H1 (cell line): ENCODE results near the gene NSFL1C. TPM values are rescaled to one million over a fixed set of nuclear protein-coding genes. Genes with fewer than 3 reads are reported as not detected.

Experiments used
- CTCF ChIA-PET: fragments of 300-600 bp; sonication (Branson Sonifier 250); formaldehyde crosslinking; loops from one replicate; lab custom pipeline; 2021; ENCODE audit not compliant: partially characterized antibody; lab: Charles Lee
- POLR2A ChIA-PET: fragments of 300-600 bp; sonication (Branson Sonifier 250); formaldehyde crosslinking; loops from one replicate; lab custom pipeline; 2021; ENCODE audit warnings: inconsistent platforms; ENCODE audit not compliant: partially characterized antibody; lab: Charles Lee
- DNase-seq, 2 experiments: peaks; one replicate each; pipeline versions ENCODE4 v3.0.0 to v3.0.0-alpha.2; 2010 to 2022; ENCODE audit warnings: low spot score in 2 of 2, low read depth in 1 of 2, mixed read lengths in 1 of 2
- FAIRE-seq: peaks from 2 replicates; lab custom pipeline; 2011; peaks lifted over from hg19 to GRCh38; lab: Jason Lieb, UNC
- H2AFZ ChIP-seq: 2 replicates; pipeline ENCODE4 v1.8.1; 2012; ENCODE audit warnings: low read length, inconsistent platforms
- H2AK5ac ChIP-seq: 2 replicates; pipeline ENCODE4 v1.6.1; 2013; ENCODE audit warnings: low read depth, low read length
- H2BK120ac ChIP-seq: replicated peaks from 2 replicates; pipeline ENCODE3; 2013; ENCODE audit warnings: low read depth, low read length, inconsistent platforms
- H2BK12ac ChIP-seq: 2 replicates; pipeline ENCODE4 v1.6.1; 2013; ENCODE audit warnings: low read depth, low read length
- H2BK15ac ChIP-seq: 2 replicates; pipeline ENCODE4 v1.6.1; 2013; ENCODE audit warnings: low read length
- H2BK20ac ChIP-seq: 2 replicates; pipeline ENCODE4 v1.6.1; 2013; ENCODE audit warnings: low read length
- H2BK5ac ChIP-seq: 2 replicates; pipeline ENCODE4 v1.6.1; 2013; ENCODE audit warnings: low read depth, low read length
- H3K14ac ChIP-seq: 2 replicates; pipeline ENCODE4 v1.6.1; 2013; ENCODE audit warnings: inconsistent platforms; ENCODE audit not compliant: insufficient read length
- H3K18ac ChIP-seq: 2 replicates; pipeline ENCODE4 v1.6.1; 2013; ENCODE audit warnings: low read length; ENCODE audit errors: extremely low read depth
- H3K23ac ChIP-seq: 2 replicates; pipeline ENCODE4 v1.6.1; 2013; ENCODE audit warnings: inconsistent platforms; ENCODE audit not compliant: insufficient read length
- H3K23me2 ChIP-seq: 2 replicates; pipeline ENCODE4 v1.6.1; 2013; ENCODE audit warnings: low read depth, low read length
- H3K27ac ChIP-seq: 2 replicates; pipeline ENCODE4 v1.6.1; 2011; ENCODE audit warnings: low read depth, low read length, inconsistent platforms
- H3K27me3 ChIP-seq, 4 experiments: replicated peaks in 1 of 4; 1 replicate in 1 of 4; 2 replicates in 3 of 4; pipeline versions ENCODE4 v1.6.1 to v1.8.1; 2011 to 2013; ENCODE audit warnings: low read length in 3 of 4, mild to moderate bottlenecking in 3 of 4, inconsistent platforms in 2 of 4, mixed read lengths in 2 of 4, moderate library complexity in 1 of 4; ENCODE audit not compliant: control insufficient read depth in 3 of 4, insufficient read depth in 3 of 4; ENCODE audit errors: extremely low read depth in 1 of 4
- H3K36me3 ChIP-seq, 4 experiments: 2 replicates each; pipeline versions ENCODE4 v1.6.1 to v1.8.1; 2011 to 2013; ENCODE audit warnings: mild to moderate bottlenecking in 4 of 4, low read length in 3 of 4, moderate library complexity in 2 of 4, control low read depth in 1 of 4, inconsistent platforms in 1 of 4; ENCODE audit not compliant: insufficient read depth in 4 of 4, control insufficient read depth in 2 of 4
- H3K4ac ChIP-seq: replicated peaks from 2 replicates; pipeline ENCODE3; 2013; ENCODE audit warnings: low read length, low read depth, mixed read lengths, inconsistent platforms; ENCODE audit not compliant: insufficient read length
- H3K4me1 ChIP-seq, 4 experiments: replicated peaks in 1 of 4; 1 replicate in 1 of 4; 2 replicates in 3 of 4; pipeline versions ENCODE4 v1.6.1 to v1.8.1; 2011 to 2013; ENCODE audit warnings: low read length in 3 of 4, inconsistent platforms in 2 of 4, mixed read lengths in 1 of 4; ENCODE audit not compliant: insufficient read depth in 4 of 4, control insufficient read depth in 3 of 4
- H3K4me2 ChIP-seq, 2 experiments: 2 replicates each; pipeline versions ENCODE4 v1.6.1 to v1.8.1; 2011 to 2013; ENCODE audit warnings: low read depth in 2 of 2, low read length in 2 of 2, control low read depth in 1 of 2, inconsistent platforms in 1 of 2, mild to moderate bottlenecking in 1 of 2; ENCODE audit not compliant: insufficient read depth in 1 of 2
- H3K4me3 ChIP-seq, 4 experiments: fragments of 200-600, 300-600 bp in 1 of 4; sonication (generic), shearing (Covaris generic), sonication (Bioruptor Twin) in 1 of 4; 2 replicates each; pipeline versions ENCODE4 v1.5.1 to v1.8.1; 2011 to 2016; ENCODE audit warnings: low read length in 4 of 4, low read depth in 3 of 4, control low read depth in 2 of 4, inconsistent platforms in 2 of 4, mild to moderate bottlenecking in 2 of 4, mixed read lengths in 1 of 4, moderate library complexity in 1 of 4; ENCODE audit not compliant: insufficient read depth in 2 of 4; ENCODE audit errors: extremely low read depth in 1 of 4
- H3K56ac ChIP-seq: replicated peaks from 2 replicates; pipeline ENCODE3; 2013; ENCODE audit warnings: low read depth, mild to moderate bottlenecking, mixed read lengths, low read length, inconsistent platforms; ENCODE audit not compliant: insufficient read length
- H3K79me1 ChIP-seq: 2 replicates; pipeline ENCODE4 v1.6.1; 2013; ENCODE audit warnings: low read depth, low read length, control low read depth
- H3K79me2 ChIP-seq, 2 experiments: 2 replicates each; pipeline versions ENCODE4 v1.6.1 to v1.8.1; 2012 to 2013; ENCODE audit warnings: low read length in 2 of 2, mild to moderate bottlenecking in 2 of 2, inconsistent platforms in 1 of 2; ENCODE audit not compliant: insufficient read depth in 2 of 2, control insufficient read depth in 1 of 2
- H3K9ac ChIP-seq, 4 experiments: replicated peaks in 1 of 4; 1 replicate in 1 of 4; 2 replicates in 3 of 4; pipeline versions ENCODE4 v1.6.1 to v1.8.1; 2011 to 2013; ENCODE audit warnings: low read depth in 3 of 4, low read length in 3 of 4, control low read depth in 2 of 4, mild to moderate bottlenecking in 2 of 4, moderate library complexity in 2 of 4, inconsistent platforms in 1 of 4; ENCODE audit errors: extremely low read depth in 1 of 4
- H3K9me3 ChIP-seq, 2 experiments: 2 replicates each; pipeline versions ENCODE4 v1.6.1 to v1.8.1; 2012 to 2013; ENCODE audit warnings: mild to moderate bottlenecking in 2 of 2, moderate library complexity in 2 of 2, control low read depth in 1 of 2, inconsistent platforms in 1 of 2, low read depth in 1 of 2, low read length in 1 of 2, mixed read lengths in 1 of 2; ENCODE audit not compliant: insufficient read depth in 2 of 2
- H4K20me1 ChIP-seq, 2 experiments: replicated peaks in 1 of 2; 2 replicates each; pipeline versions ENCODE3 to v1.8.1; 2011 to 2013; ENCODE audit warnings: inconsistent platforms in 2 of 2, low read length in 2 of 2, mild to moderate bottlenecking in 1 of 2; ENCODE audit not compliant: insufficient read depth in 2 of 2, control insufficient read depth in 1 of 2
- H4K5ac ChIP-seq: 2 replicates; pipeline ENCODE4 v1.6.1; 2013; ENCODE audit warnings: low read length, low read depth, mixed read lengths, inconsistent platforms; ENCODE audit not compliant: insufficient read length
- H4K8ac ChIP-seq: 2 replicates; pipeline ENCODE4 v1.8.0; 2013; ENCODE audit warnings: mild to moderate bottlenecking, moderate library complexity, low read length, inconsistent platforms; ENCODE audit not compliant: insufficient read depth; ENCODE audit errors: extremely low read depth
- H4K91ac ChIP-seq: replicated peaks from 2 replicates; pipeline ENCODE3; 2013; ENCODE audit warnings: low read length, mixed read lengths, inconsistent platforms; ENCODE audit not compliant: insufficient read length
- EZH2 ChIP-seq: fragments of 200-600 bp; sonication (generic); IDR thresholded peaks from 2 replicates; pipeline ENCODE4 v1.7.1; 2012; ENCODE audit warnings: low read depth, mild to moderate bottlenecking, moderate library complexity, low read length, inconsistent platforms; ENCODE audit not compliant: severe bottlenecking
- HDAC2 ChIP-seq, 2 experiments: fragments of 300-600 bp in 1 of 2; sonication (generic) in 1 of 2; IDR thresholded peaks; 2 replicates each; pipeline ENCODE4 v1.6.1; 2011 to 2012; ENCODE audit warnings: low read depth in 2 of 2, low read length in 2 of 2, mild to moderate bottlenecking in 2 of 2, moderate library complexity in 2 of 2, borderline replicate concordance in 1 of 2, inconsistent platforms in 1 of 2
- KDM1A ChIP-seq: fragments of 200-600, 300-600 bp; sonication (generic); IDR thresholded peaks from 2 replicates; pipeline ENCODE4 v1.7.1; 2016; ENCODE audit warnings: mild to moderate bottlenecking, low read length, borderline replicate concordance
- POLR2A ChIP-seq, 2 experiments: IDR thresholded peaks; 1 replicate in 1 of 2; 2 replicates in 1 of 2; pipeline ENCODE4 v1.6.1; 2011; ENCODE audit warnings: low read depth in 2 of 2, low read length in 2 of 2, mild to moderate bottlenecking in 2 of 2; ENCODE audit errors: control extremely low read depth in 1 of 2
- RBBP5 ChIP-seq: IDR thresholded peaks from 2 replicates; pipeline ENCODE4 v1.7.1; 2012; ENCODE audit warnings: low read depth, mild to moderate bottlenecking, inconsistent platforms, low read length, moderate library complexity, borderline replicate concordance
- SIN3A ChIP-seq, 2 experiments: IDR thresholded peaks in 1 of 2; conservative IDR thresholded peaks in 1 of 2; 2 replicates each; pipeline ENCODE4 v1.6.1; 2011 to 2012; ENCODE audit warnings: low read length in 2 of 2, improper control_type of control experiment in 1 of 2, low read depth in 1 of 2, mild to moderate bottlenecking in 1 of 2
- SRF ChIP-seq: IDR thresholded peaks from 2 replicates; pipeline ENCODE4 v1.6.1; 2011; ENCODE audit warnings: mild to moderate bottlenecking, low read depth, low read length, moderate library complexity
- TAF1 ChIP-seq: IDR thresholded peaks from 2 replicates; pipeline ENCODE4 v1.6.1; 2011; ENCODE audit warnings: mild to moderate bottlenecking, low read depth, low read length
- TCF12 ChIP-seq: IDR thresholded peaks from 2 replicates; pipeline ENCODE4 v1.6.1; 2011; ENCODE audit warnings: low read depth, mild to moderate bottlenecking, low read length
- WGBS, 2 experiments: shearing (Covaris generic) in 1 of 2; methylation state at CpG; one replicate each; pipeline versions ENCODE4 v1.1.6 to v1.1.7; 2013 to 2015; ENCODE audit warnings: low lambda C conversion rate in 2 of 2, mixed read lengths in 2 of 2, inconsistent platforms in 1 of 2, low coverage in 1 of 2, missing lambda C conversion rate in 1 of 2; ENCODE audit not compliant: insufficient replicate concordance in 2 of 2, insufficient coverage in 1 of 2, insufficient read length in 1 of 2; ENCODE audit errors: extremely low coverage in 1 of 2, missing lambda C conversion rate in 1 of 2; 5-methylcytosine and 5-hydroxymethylcytosine counted together
- polyA plus RNA-seq, 7 experiments: library from polyadenylated mRNA; depleted of rRNA in 3 of 7; stranded (reverse) in 5 of 7; unstranded in 2 of 7; fragments of >200 nt in 5 of 7; fragments of 200-250 nt in 2 of 7; gene quantifications; 1 replicate in 5 of 7; 2 replicates in 1 of 7; 4 replicates in 1 of 7; pipeline versions ENCODE4 v1.2.1 to v1.2.3, GENCODE V29; 2011 to 2013; ENCODE audit warnings: missing spikeins in 2 of 7, mixed read lengths in 2 of 7
- total RNA-seq: library from RNA; stranded (reverse); fragmentation: NEBNext Ultra II Directional; extraction: Animal tissue kit (Norgen Biotek cat#: 25700); gene quantifications from 2 replicates; pipeline ENCODE4 v1.2.1, GENCODE V29; 2021
- TF ChIP-seq, protein P1 (sequence below): IDR thresholded peaks from 2 replicates; pipeline ENCODE4 v1.6.1; 2012; ENCODE audit warnings: inconsistent platforms
- TF ChIP-seq, protein P2 (sequence below), 3 experiments: IDR thresholded peaks; 1 replicate in 2 of 3; 2 replicates in 1 of 3; pipeline versions ENCODE4 v1.5.1 to v1.6.1; 2011; ENCODE audit warnings: low read length in 3 of 3, mild to moderate bottlenecking in 3 of 3, inconsistent platforms in 2 of 3, low read depth in 1 of 3, moderate library complexity in 1 of 3; ENCODE audit not compliant: insufficient read depth in 1 of 3; ENCODE audit errors: control extremely low read depth in 1 of 3

Gene NSFL1C
- total and polyA plus RNA-seq, 2 of the 8 experiments (the other 6 are each of a cell fraction or from before 2014, with no cell fraction given), result 21.6 to 98.0 TPM

DNA sequence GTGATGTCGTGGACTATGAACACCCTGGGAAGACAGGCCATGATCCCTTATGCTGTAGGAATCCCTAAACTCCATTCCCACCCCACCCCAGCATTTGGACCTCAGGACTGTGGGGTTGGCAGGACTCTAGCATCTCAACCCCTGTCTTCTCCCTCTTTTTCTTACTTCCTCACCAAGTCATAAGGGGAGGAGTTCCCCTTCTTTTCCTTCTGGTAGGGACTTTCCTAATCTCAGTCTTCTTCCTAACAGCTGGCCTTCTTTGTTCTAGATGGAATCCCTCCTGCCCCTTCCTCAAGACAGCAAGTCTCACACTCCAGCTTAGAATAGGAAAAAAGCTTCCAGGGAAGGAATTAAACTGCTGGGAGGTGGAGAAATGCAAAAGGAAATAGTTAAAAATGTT is 26.9 kb upstream of the NSFL1C start:
- H4K20me1 ChIP-seq, result no peaks in the 10 kb centered on the region
- H3K79me2 ChIP-seq, result no peaks in the 10 kb centered on the region
- no peak overlapping the region for H3K4me3 ChIP-seq
- no peak overlapping the region for H2BK120ac ChIP-seq
- H3K4ac ChIP-seq, result no peak overlapping the region
- H2AK5ac ChIP-seq, result no peak overlapping the region
- H3K9me3 ChIP-seq, result no peaks in the 10 kb centered on the region
- no peak overlapping the region for H2BK20ac ChIP-seq
- H3K4me2 ChIP-seq, result no peak overlapping the region
- CTCF ChIA-PET, result interaction anchor here (0.9 to 4.5 kb wide), 3 partner anchors 10 to 19 kb away, joined by 3 to 31 read pairs (median 6); no protein-coding TSS in a partner anchor
- no peak overlapping the region for H2BK15ac ChIP-seq
- H3K27me3 ChIP-seq, result peaks cover 0 to 4% (median 1%) of the 10 kb centered on the region in 4 experiments; a peak in 2 of 7 replicates
- H3K14ac ChIP-seq, result no peak overlapping the region
- no peak overlapping the region for H3K56ac ChIP-seq
- H3K79me1 ChIP-seq, result no peaks in the 10 kb centered on the region
- H2BK12ac ChIP-seq, result no peak overlapping the region
- H4K8ac ChIP-seq, result no peak overlapping the region
- WGBS, 2 experiments, result 96% methylated on average over 1 of the region's 1 CpG; no CpG with 5 or more reads in 1 of the 2 experiments
- H4K91ac ChIP-seq, result no peak overlapping the region
- H3K23ac ChIP-seq, result no peak overlapping the region
- H4K5ac ChIP-seq, result no peak overlapping the region
- 0 out of 2 replicates have a peak overlapping the region, but pooled peaks have one; percentile 4 for H2AFZ ChIP-seq
- H3K9ac ChIP-seq, result no peak overlapping the region
- H3K27ac ChIP-seq, result no peak overlapping the region
- DNase-seq (no peak), FAIRE-seq (no peak)
- no peaks in the 10 kb centered on the region for H3K36me3 ChIP-seq
- H3K4me1 ChIP-seq, result no peaks in the 10 kb centered on the region
- POLR2A ChIA-PET, result no interaction called here
- H3K23me2 ChIP-seq, result no peaks in the 10 kb centered on the region
- H3K18ac ChIP-seq, result no peak overlapping the region
- no peak overlapping the region for H2BK5ac ChIP-seq
- TF ChIP-seq TAF1, result no peak
- TF ChIP-seq RBBP5, result no peak
- TF ChIP-seq, protein P1, sequence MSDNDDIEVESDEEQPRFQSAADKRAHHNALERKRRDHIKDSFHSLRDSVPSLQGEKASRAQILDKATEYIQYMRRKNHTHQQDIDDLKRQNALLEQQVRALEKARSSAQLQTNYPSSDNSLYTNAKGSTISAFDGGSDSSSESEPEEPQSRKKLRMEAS, result no peak
- TF ChIP-seq SIN3A (conservative IDR thresholded peaks at IDR 0.05 in 1 of 2, IDR thresholded peaks at IDR 0.05 in 1 of 2; ENCODE audit: low read depth in 1 of 2, low read length in 2 of 2), result no peak
- no peak for TF ChIP-seq SRF
- no peak for TF ChIP-seq HDAC2 (IDR thresholded peaks at IDR 0.05; ENCODE audit: borderline replicate concordance in 1 of 2, low read depth in 2 of 2, low read length in 2 of 2)
- no peak for TF ChIP-seq TCF12
- TF ChIP-seq POLR2A (IDR thresholded peaks at IDR 0.05; ENCODE audit: control extremely low read depth in 1 of 2, low read depth in 2 of 2, low read length in 2 of 2), result no peak
- TF ChIP-seq, protein P2, sequence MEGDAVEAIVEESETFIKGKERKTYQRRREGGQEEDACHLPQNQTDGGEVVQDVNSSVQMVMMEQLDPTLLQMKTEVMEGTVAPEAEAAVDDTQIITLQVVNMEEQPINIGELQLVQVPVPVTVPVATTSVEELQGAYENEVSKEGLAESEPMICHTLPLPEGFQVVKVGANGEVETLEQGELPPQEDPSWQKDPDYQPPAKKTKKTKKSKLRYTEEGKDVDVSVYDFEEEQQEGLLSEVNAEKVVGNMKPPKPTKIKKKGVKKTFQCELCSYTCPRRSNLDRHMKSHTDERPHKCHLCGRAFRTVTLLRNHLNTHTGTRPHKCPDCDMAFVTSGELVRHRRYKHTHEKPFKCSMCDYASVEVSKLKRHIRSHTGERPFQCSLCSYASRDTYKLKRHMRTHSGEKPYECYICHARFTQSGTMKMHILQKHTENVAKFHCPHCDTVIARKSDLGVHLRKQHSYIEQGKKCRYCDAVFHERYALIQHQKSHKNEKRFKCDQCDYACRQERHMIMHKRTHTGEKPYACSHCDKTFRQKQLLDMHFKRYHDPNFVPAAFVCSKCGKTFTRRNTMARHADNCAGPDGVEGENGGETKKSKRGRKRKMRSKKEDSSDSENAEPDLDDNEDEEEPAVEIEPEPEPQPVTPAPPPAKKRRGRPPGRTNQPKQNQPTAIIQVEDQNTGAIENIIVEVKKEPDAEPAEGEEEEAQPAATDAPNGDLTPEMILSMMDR (IDR thresholded peaks at IDR 0.05; ENCODE audit: control extremely low read depth in 1 of 3, insufficient read depth in 1 of 3, low read depth in 1 of 3, low read length in 3 of 3), result no peak
- TF ChIP-seq EZH2, result no peak
- no peak for TF ChIP-seq KDM1A
